Measurements from ENCODE around the gene WDR4. TPM values are rescaled to one million over a fixed set of nuclear protein-coding genes. Genes with fewer than 3 reads are reported as not detected.

Gene WDR4
- 21.8 and 26.5 TPM in 2 replicates for polyA plus RNA-seq (2012; rRNA removed)
- 13.0 and 18.1 TPM in 2 replicates for polyA plus RNA-seq (2012; cell fraction: cytosol; rRNA removed)
- polyA plus RNA-seq (2012; cell fraction: nucleus; rRNA removed): 36.3 and 54.9 TPM in 2 replicates

DNA sequence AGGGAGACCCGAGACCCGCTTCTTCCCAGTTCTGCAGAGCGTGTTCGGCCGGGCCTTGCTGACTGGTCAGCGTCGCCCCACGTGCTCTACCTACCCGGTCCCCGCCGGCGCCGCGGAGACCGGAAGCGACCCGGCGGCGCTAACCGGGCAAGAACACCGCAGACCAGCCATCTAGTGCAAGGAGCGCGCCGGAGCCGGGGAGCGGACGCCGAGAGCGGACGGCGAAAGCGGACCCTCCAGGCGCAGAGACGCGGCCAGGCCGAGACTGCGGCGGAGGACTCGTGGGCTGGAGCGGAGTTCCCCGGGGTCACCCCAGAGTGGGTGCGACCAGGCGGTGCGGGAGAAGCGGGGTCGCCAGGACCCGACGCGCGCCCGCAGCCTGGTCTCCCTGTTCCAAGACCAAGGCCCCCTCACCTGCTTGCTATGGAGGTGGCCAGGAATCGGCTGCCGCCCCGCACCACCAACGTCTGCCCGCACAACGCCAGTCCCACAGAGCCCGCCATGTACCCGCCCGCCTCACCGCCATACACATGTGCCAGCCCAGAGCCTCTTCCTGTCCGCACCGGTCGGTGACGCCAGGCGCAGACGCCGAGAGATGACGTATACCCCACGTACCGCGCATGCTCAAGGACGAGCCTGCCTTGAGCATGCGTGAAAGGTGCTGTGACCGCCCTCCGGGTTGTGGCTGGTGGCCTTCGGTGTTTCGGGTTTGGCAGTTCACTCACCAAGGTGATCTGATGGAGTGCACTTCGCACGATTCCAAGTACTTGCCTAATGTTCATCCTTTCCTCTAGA is at the start of gene WDR4:
Gene WDR4 (minus strand): TSS at position 547 of the 795 bp plus-strand sequence. CDS start 44 bp downstream, at position 503.
- peaks cover 3 to 17% of the 10 kb centered on the region in 2 experiments for H3K36me3 ChIP-seq (replicated peaks in 1 of 2; ENCODE audit: control insufficient read depth in 1 of 2, insufficient read depth in 2 of 2, low read length in 1 of 2)
- TF ChIP-seq CHD2 (IDR thresholded peaks at IDR 0.05; ENCODE audit: low read length, partially characterized antibody) (peak; percentile 61), CTCF (IDR thresholded peaks at IDR 0.05) (no peak), POLR2AphosphoS5 (IDR thresholded peaks at IDR 0.05; ENCODE audit: low read depth, low read length) (peak; percentile 99), TAF1 (IDR thresholded peaks at IDR 0.05; ENCODE audit: borderline replicate concordance, low read depth, low read length) (peak; percentile 93), TEAD4 (IDR thresholded peaks at IDR 0.05; ENCODE audit: borderline replicate concordance, insufficient read depth) (no peak), YY1 (IDR thresholded peaks at IDR 0.05; ENCODE audit: low read depth) (peak; percentile 76), REST (IDR thresholded peaks at IDR 0.05; ENCODE audit: low read depth, low read length) (0 out of 2 replicates have a peak, but pooled peaks have one; percentile 34), GABPA (IDR thresholded peaks at IDR 0.05; ENCODE audit: low read depth) (peak; percentile 61), JUND (IDR thresholded peaks at IDR 0.05) (no peak), RAD21 (IDR thresholded peaks at IDR 0.05; ENCODE audit: low read length) (no peak), RFX5 (IDR thresholded peaks at IDR 0.05; ENCODE audit: low read length) (no peak), RCOR1 (IDR thresholded peaks at IDR 0.05; ENCODE audit: low read length) (peak; percentile 37; the same call in 1 of the 2 replicates), FOXM1 (IDR thresholded peaks at IDR 0.05; ENCODE audit: low read depth) (no peak), ELF1 (IDR thresholded peaks at IDR 0.05) (peak; percentile 94), FOXJ3 (CRISPR knock-in tag; IDR thresholded peaks at IDR 0.05) (no peak), SIN3A (IDR thresholded peaks at IDR 0.05; ENCODE audit: borderline replicate concordance, low read depth, low read length) (peak; percentile 96), NRF1 (IDR thresholded peaks at IDR 0.05; ENCODE audit: low read depth, low read length) (peak; percentile 99), MXI1 (IDR thresholded peaks at IDR 0.05; ENCODE audit: low read depth, low read length) (peak; percentile 99)
- TF ChIP-seq, protein P1, sequence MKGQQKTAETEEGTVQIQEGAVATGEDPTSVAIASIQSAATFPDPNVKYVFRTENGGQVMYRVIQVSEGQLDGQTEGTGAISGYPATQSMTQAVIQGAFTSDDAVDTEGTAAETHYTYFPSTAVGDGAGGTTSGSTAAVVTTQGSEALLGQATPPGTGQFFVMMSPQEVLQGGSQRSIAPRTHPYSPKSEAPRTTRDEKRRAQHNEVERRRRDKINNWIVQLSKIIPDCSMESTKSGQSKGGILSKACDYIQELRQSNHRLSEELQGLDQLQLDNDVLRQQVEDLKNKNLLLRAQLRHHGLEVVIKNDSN (IDR thresholded peaks at IDR 0.05; ENCODE audit: borderline replicate concordance, low read depth): peak; percentile 89
- TF ChIP-seq, protein P2, sequence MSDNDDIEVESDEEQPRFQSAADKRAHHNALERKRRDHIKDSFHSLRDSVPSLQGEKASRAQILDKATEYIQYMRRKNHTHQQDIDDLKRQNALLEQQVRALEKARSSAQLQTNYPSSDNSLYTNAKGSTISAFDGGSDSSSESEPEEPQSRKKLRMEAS (IDR thresholded peaks at IDR 0.05; ENCODE audit: low read depth): peak; percentile 99
- TF ChIP-seq, protein P3, sequence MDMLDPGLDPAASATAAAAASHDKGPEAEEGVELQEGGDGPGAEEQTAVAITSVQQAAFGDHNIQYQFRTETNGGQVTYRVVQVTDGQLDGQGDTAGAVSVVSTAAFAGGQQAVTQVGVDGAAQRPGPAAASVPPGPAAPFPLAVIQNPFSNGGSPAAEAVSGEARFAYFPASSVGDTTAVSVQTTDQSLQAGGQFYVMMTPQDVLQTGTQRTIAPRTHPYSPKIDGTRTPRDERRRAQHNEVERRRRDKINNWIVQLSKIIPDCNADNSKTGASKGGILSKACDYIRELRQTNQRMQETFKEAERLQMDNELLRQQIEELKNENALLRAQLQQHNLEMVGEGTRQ (IDR thresholded peaks at IDR 0.05; ENCODE audit: borderline replicate concordance, low read depth, low read length): peak; percentile 75
- ChIA-PET CTCF (no interaction called here), POLR2A (interaction anchor here (1.4 kb wide), 1 partner anchor 13 kb away, joined by 4 read pairs; no protein-coding TSS in a partner anchor)
- peaks cover 6 to 9% of the 10 kb centered on the region in 2 experiments; a peak in 2 of 4 replicates for H3K4me1 ChIP-seq (ENCODE audit: control insufficient read depth in 1 of 2, insufficient read depth in 2 of 2, low read depth in 1 of 2, low read length in 1 of 2)
- no peaks in the 10 kb centered on the region for H3F3A ChIP-seq (replicated peaks; ENCODE audit: insufficient read depth)
- H3K79me2 ChIP-seq (ENCODE audit: insufficient read depth): peaks cover 56% of the 10 kb centered on the region
- peak within 1 kb of the TSS; percentile 85 to 88 for H3K4me3 ChIP-seq (ENCODE audit: low read depth in 2 of 2, low read length in 1 of 2)
- peak within 1 kb of the TSS; percentile 77 for H3K9ac ChIP-seq
- H3K9me3 ChIP-seq: no peaks in the 10 kb centered on the region
- H2AFZ ChIP-seq (ENCODE audit: low read depth): peak within 1 kb of the TSS; percentile 80
- no peaks in the 10 kb centered on the region for H3K9me2 ChIP-seq
- H4K20me1 ChIP-seq (ENCODE audit: insufficient read depth): 0 out of 2 replicates have a peak, but pooled peaks cover 6% of the 10 kb centered on the region
- H3K4me2 ChIP-seq: peak within 1 kb of the TSS; percentile 95
- H3K27me3 ChIP-seq (ENCODE audit: insufficient read depth): no peaks in the 10 kb centered on the region
- 0% methylated on average over 10 of the region's 80 CpGs for WGBS (ENCODE audit: low lambda C conversion rate)
- H3K27ac ChIP-seq (ENCODE audit: low read depth in 2 of 2, low read length in 1 of 2): peak within 1 kb of the TSS; percentile 85 to 88
- peak; percentile 98 for DNase-seq
